DMS 273 (cell line): ENCODE results near the gene MYO5B.
"Not testable (repeated sequence)": the region's sequence is repeated elsewhere in the genome, so short reads cannot be mapped to it uniquely, and the experiment has no call there.

Experiments
- DNase-seq: peaks from one replicate; lab custom pipeline; 2025; ENCODE audit not compliant: unreplicated experiment; lab: John Stamatoyannopoulos, UW

The MYO5B gene

DNA sequence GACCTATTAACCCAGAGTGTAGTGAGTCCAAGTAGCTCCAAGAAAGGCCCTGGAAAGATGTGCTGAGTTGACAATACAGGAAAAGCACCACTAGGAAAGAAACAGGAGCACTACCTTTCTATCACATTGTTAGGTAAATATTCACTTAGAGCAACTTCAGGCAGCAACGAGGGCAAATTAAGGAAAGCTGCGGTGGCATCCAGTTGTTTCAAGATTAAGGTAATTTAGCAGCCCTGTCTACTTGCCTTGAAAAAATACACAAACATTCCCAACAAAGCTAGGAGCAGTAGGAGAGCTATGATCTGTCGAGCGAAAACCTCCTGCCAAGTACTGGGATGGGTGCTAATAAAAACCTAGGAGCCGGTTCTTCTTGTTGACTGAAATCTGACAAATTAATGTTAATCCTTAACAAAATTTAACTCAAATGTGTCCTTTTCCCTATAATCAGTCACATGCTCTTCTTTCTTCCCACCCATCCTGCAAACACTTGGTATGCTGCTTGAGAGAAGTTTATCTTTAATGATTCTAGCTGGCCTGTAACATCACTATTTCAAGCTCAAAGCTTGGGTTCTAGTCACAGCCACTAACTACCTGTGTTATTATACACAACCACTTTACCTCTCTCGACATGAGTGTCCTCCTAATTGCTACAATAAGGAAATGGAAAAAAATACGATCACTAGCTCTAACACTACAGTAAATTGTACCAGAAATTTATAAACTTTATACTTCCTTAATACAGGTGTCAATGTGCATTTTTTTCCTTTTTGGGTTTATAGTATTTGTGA is 383.6 kb downstream of the MYO5B start:
- DNase-seq: peak; percentile 30

DNA sequence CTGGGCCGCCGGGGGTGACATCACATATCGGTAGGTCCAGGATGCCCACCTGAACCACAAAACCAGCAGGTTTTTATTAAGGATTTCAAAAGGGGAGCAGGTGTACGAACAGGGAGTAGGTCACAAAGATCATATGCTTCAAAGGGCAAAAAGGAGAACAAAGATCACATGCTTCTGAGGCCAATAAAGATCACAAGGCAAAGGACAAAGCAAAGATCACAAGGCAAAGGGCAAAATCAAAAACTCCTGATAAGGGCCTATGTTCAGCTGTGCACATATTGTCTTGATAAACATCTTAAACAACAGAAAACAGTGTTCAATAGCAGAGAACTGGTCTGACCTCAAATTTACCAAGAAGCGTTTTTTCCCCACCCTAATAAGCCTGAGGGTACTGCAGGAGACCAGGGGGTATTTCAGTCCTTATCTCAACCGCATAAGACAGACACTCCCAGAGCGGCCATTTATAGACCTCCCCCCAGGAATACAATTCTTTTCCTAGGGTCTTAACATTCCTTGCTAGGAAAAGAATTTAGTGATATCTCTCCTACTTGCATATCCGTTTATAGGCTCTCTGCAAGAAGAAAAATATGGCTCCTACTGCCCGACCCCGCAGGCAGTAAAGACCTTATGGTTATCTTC is 386.3 kb downstream of the MYO5B start:
- not testable (repeated sequence) for DNase-seq

DNA sequence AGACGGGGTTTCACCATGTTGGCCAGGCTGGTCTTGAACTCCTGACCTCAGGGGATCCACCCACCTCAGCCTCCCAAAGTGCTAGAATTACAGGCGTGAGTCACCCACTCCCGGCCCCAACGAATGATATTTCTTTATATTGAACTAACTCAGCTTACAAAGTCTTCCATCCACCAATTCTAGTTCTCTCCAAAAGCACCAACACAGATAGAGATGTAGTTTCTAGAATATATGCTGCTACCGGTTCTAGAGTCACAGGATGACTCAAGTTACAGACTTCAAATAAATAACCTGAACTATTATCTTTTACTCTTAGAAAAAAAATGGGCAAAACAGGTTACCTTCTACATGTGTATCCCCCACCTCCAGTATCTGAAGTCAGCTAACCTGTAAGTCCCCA is 390.9 kb downstream of the MYO5B start:
- DNase-seq: no peak

DNA sequence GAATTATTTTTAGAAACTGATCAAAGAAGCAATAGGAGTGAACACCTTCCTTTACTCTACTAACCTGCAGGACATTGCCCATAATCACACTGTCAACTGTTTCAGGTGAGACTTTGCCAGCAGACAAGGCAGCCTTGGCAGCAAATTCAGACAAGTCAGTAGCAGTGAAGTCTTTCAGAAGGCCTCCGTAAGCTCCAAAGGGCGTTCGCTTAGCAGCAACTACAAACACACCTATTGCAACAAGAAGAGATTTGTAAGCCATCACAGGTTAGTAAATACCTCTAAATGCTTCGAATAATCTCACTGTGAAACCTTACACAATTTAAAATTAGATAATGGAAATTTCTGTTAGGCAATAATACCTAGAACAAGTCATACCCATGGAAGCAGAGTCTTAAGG is 392.3 kb downstream of the MYO5B start:
- DNase-seq: no peak

DNA sequence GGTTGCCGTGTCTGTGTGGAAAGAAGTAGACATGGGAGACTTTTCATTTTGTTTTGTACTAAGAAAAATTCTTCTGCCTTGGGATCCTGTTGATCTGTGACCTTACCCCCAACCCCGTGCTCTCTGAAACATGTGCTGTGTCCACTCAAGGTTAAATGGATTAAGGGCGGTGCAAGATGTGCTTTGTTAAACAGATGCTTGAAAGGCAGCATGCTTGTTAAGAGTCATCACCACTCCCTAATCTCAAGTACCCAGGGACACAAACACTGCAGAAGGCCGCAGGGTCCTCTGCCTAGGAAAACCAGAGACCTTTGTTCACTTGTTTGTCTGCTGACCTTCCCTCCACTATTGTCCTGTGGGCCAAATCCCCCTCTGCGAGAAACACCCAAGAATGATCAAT is 394.5 kb downstream of the MYO5B start:
- not testable (repeated sequence) for DNase-seq

DNA sequence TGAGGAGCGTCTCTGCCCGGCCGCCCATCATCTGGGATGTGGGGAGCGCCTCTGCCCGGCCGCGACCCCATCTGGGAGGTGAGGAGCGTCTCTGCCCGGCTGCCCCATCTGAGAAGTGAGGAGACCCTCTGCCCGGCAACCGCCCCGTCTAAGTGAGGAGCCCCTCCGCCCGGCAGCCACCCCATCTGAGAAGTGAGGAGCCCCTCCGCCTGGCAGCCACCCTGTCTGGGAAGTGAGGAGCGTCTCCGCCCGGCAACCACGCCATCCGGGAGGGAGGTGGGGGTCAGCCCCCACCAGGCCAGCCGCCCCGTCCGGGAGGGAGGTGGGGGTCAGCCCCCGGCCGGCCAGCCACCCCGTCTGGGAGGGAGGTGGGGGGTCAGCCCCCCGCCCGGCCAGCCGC is 395.1 kb downstream of the MYO5B start:
- DNase-seq: not testable (repeated sequence)

DNA sequence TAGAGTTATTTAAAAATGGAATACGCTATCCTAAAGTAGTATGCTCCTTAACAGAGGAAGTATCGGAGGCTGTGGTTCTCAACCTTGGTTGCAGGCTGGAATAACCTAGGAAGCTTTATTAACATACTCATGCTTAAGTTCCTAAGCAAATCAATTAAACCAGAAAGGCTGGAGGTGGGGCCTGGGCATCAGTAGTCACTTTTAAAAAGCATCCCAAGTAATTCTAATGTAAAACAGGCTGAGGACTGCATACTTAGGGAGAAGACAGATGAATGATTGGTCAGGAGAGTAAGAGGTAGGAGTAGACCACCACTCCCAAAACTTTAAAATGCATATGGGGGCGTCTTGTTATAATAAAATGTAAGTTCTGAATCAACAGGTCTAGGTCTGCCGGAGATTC is 396.9 kb downstream of the MYO5B start:
- no peak for DNase-seq

DNA sequence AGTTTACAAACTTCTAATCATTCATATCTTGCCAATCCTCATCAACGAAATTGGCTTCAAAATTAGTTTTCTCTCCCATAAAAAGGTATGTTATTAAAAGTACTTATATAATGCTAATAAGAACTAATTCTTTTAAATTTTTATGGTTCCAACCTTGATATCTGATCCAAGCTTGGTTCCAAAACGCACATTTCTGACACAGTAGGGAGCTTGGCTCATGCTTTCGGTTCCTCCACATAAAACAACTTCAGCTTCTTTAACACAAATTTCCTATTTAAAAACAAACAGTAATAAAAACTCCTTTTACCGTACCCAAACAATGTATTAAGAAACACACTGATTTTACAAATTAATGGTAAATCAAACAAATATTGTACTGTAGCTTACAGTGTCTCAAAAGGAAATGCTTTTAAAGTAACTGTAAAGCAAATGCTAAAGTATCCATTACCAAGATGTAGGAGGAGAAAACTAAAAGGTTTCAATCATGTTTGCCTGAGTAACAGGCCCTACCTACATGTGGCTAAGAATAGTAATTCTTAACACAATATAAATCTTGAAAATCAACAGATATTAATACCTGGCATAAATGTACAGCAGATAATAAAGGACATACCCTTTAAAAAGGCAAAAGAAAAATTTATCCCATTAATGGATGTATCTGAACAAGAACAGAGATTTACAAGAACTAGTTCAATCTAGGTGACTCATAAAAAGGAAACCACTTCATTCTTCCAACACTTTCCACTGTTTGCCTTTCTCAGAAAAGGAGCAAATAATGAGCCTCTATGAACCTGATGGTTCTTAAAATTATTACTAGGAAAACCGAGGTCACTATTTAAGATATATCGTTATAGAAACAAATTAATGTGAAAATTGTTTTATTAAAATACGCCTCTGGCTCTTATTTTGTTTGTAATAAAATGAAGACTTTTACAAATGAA is 399.1 kb downstream of the MYO5B start:
- DNase-seq: no peak

DNA sequence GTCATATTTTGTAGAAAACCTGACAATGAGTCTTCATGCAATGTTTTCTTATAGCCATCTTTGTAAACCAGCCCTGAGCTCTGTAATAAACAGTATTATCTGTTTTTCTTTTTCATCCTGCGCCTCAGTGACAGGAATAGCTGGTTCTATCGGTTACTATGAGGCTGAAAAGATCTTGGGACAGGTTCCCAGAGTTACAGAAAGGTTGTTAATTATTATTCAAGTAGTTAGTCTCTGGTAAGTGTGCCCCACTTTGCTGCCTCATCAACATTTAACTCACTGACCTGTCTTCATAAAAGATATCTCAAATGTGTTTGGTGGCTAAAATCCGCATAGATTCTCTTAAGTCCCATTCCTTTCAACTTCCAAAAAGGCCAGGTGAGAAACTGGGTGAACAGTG is 400.2 kb downstream of the MYO5B start:
- DNase-seq: no peak

DNA sequence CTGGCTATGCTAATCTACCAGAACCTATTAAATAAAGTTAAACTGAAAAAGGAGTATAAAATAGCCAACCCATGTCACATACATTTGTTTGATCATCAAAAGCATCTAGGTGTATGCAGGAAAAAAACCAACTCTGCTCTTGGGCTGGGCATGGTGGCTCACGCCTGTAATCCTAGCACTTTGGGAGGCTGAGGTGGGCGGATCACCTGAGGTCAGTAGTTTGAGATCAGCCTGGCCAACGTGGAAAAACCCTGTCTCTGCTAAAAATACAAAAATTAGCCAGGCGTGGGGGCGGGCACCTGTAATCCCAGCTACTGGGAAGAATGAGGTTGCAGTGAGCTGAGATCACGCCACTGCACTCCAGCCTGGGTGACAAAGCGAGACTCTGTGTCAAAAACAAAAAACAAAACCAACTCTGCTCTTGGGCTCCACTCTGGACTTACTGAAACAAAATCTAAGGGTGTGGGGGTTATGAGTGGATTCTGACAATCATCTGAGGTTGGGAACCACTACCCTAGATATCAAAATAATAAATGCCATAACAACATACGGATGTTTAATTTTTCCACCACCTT is 405.3 kb downstream of the MYO5B start:
- DNase-seq: not testable (repeated sequence)

DNA sequence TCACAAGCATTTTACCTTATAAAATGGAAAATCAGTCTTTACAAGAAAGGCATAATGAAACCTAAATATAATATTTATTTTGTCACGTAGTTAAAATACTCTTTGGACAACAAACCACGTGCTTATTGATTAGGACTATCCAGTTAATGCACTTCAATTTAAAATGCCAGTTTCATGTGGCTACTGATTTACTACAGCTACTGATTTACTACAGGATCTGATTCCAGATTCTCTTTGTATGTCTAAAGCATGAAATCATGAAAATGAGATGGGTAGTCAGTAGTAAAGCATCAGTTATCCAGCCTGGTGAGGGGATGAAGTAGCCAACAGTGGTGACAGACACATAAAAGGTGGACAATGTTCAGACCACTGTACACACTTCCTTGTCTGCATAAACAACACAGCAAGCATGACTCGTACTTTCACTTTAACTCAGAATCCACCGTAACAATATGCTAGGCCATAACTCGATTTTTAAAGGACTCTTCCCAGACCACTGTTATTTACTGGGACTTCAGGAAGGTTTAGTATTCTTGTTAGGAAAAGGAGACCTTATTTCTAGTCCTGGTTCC is 406.5 kb downstream of the MYO5B start:
- no peak for DNase-seq

DNA sequence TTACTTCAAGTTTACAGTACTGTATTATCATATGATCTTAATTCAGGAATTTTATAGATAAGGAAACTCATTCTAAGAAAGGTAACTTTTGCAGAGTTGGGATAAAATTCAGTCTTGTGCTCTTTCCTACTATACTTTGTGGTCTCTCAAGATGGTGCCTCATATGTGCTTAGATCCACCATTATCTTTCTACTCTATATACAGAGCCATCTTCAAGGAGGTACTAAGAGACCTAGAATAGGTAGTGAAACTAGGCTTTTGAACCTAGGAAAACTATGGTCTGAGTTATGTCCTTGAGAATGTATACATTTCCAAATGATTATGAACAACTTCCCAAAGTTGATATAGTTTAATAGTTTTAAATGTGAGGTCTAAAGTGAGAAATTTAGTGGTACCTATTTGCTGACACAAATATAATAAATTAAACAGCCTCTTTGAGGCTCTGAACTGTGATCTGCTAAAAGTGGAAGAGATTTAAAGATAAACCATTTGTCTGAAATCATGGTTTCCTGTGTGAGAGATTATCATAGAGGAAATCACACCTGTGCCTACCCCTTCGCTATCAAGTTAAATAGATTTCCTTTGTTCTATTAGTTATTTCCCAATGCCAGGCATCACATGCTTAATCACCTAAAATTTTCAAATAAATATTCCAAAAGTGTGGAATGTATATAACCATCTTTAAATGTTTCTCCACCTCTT is 408.8 kb downstream of the MYO5B start:
- no peak for DNase-seq

DNA sequence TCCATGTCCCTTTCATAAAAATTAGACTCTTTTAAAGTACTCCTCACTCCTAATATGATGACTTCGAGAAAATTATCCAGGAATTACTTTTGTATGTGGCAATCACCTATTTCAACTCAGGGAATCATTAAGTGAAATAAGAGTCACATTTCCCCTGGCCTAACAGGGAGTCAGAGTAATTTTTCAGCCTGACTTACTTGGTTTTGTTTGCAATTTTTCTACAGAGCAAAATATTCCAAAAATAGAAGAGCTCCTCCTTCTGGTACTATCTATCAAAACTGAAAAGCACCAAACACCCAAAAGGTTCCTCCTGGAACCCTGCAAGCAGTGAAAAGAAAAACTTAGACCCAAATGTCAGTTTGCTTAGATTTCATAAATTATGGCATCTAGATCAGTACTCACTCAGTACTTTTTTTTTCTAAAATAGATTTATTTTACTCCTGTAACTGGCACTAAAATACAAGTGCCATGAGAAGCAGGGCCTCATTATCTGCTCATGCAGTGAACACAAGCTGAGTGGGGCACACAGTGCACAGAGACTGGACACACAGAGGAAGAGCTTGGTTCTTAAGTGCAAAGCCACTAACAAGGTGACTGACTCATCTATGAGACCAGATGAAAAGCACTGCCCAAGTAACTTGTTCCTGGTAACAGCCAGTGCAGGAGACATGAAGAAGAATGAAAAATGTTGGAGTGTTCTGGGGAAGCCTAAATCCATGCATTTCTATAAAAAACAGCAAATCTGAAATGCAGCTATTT is 410.3 kb downstream of the MYO5B start:
- peak; percentile 8 for DNase-seq

DNA sequence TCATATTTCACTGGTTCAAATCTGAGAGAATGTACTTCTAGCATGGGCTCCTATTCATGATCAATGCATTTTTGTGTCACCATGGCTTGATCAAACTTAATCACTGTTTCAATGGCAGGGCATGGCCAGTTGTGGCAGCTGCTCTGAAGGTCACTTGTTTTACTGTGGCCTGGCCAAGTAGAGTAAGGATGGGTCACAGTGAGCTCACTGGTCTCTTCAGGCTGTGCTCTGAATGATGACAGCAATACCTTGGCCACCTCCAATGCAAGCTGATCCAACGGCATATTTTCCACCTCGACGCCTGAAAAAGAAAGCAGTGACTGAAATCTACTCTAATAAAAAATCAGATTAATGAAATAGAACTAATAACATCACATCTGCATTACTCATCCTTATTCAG is 411.3 kb downstream of the MYO5B start:
- DNase-seq: not testable (repeated sequence)

DNA sequence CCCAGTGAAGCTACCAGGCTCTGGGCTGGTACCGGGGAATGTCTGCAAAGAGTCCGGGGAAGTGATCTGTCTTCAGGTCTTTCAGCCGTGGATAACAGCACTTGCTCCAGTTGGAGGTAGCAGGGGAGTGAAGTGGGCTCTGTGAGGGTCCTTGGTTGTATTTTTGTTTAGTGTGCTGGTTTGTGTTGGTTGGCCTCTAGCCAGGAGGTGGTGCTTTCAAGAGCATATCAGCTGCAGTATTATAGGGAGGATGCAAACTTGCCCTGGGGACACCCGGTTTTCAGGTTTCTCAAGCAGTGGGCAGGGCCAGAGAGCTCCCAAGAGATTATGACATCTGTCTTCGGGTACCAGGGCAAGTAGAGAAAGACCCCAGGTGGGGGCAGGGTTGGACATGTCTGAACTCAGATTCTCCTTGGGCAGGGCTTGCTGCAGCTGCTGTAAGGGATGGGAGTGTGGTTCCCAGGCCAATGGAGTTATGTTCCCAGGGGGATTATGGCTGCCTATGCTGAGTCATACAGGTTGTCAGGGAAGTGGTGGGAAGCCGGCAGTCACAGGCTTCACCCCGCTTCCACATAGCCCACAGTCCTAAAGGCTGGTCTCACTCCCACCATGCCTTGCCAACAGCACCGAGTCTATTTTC is 416.0 kb downstream of the MYO5B start:
- DNase-seq: peak; percentile 28
